Stimulated activated CD4-positive, alpha-beta T cell treated with anti-CD3 and anti-CD28 coated beads, Interleukin-12 subunit alpha, Interleukin-12 subunit beta, amount 100 ng/mL, for 48 hours (primary cell): ENCODE results near the gene DDX28.

Experiments
- DNase-seq, 3 donors: peaks; one replicate each; pipeline ENCODE4 v3.0.0-alpha.2; 2020; ENCODE audit warnings: low read depth in 2 of 3, low spot score in 1 of 3

Gene DDX28, protein sequence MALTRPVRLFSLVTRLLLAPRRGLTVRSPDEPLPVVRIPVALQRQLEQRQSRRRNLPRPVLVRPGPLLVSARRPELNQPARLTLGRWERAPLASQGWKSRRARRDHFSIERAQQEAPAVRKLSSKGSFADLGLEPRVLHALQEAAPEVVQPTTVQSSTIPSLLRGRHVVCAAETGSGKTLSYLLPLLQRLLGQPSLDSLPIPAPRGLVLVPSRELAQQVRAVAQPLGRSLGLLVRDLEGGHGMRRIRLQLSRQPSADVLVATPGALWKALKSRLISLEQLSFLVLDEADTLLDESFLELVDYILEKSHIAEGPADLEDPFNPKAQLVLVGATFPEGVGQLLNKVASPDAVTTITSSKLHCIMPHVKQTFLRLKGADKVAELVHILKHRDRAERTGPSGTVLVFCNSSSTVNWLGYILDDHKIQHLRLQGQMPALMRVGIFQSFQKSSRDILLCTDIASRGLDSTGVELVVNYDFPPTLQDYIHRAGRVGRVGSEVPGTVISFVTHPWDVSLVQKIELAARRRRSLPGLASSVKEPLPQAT

GRCh38 chr16:68022728-68023537 lies at the start of gene DDX28, which contains the start of gene DUS2:
DDX28 (minus strand) TSS chr16:68023232; CDS start chr16:68023202, 30 bp downstream.
DUS2 (plus strand) TSS chr16:68023284; CDS start chr16:68038024, 14,740 bp downstream.
- peak; percentile 91 to 98 (median 92) for DNase-seq

- DNase-seq: no peak
These were observed 49.1 kb upstream of the DDX28 start for GRCh38 chr16:68072038-68072695.

GRCh38 chr16:68071518-68071901 lies 48.5 kb upstream of the DDX28 start:
- no peak for DNase-seq

- no peak for DNase-seq
These were observed 47.9 kb upstream of the DDX28 start for GRCh38 chr16:68070806-68071517.

DNA sequence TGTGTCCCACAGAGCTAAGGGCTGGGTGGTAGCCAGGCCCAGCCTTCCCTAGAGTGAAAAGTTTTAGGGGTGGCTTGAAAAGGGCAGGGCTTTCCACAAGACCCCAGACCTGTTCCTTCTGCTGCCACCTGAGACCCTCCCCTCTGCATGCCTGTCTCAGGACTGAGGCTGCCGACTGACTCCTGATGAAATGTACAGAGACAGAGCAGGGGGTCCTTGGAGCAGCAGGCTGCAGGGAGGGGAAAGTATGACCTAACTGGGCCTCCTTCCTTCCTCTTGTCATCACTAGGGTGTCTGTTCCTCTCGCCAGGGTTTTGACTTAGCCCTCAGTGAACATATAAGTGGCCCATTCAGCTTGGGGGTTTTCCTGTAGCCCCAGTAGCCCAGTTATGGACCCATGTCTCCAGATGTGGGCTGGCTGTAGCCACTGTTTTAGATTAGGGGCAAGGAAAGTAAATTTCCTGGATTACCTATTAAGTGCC lies 47.3 kb upstream of the DDX28 start:
- no peak for DNase-seq

- no peak for DNase-seq
These were observed 46.6 kb upstream of the DDX28 start for GRCh38 chr16:68069511-68070248.

DNA sequence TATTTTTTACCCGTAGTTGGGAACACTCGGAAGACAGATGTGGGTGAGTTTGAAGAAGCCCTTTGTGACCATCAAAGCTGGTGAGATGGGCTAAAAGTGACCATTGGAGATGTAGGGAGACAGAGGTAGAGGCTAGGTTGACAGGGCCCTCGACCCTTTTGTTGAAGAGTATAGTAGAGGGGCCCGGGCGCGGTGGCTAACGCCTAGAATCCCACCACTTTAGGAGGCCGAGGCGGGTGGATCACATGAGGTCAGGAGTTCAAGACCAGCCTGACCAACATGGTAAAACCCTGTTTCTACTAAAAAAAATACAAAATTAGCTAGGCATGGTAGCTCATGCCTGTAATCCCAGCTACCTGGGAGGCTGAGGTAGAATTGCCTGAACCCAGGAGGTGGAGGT lies 45.9 kb upstream of the DDX28 start:
- DNase-seq: no peak

GRCh38 chr16:68066763-68067162 lies 43.7 kb upstream of the DDX28 start:
- DNase-seq: no peak

DNA sequence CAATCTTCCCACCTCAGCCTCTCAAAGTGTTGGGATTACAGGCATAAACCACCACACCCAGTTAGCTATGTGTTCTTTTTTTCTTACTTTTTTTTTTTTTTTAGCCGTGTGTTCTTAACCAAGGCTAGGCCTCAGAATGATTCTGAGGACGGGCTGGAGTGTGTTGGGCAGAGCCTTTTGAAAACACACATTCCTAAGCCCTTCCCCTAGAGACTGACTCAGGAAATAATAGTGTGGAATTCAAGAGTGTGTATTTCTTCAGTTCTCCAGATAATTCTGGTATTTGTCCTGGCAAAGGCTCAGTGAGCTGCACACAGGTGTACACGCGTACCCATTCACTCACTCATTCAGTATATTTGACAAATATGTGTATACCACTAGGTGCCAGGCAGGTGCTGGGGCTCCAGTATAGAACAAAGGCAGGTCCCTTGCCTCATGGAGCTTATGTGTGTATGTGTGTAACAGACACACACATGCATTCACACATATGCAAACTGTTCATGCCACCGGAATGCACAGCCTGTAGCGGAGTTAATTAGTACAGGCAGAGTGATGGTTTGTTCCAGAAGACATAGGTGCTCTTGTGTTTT lies 42.8 kb upstream of the DDX28 start:
- no peak for DNase-seq

DNA sequence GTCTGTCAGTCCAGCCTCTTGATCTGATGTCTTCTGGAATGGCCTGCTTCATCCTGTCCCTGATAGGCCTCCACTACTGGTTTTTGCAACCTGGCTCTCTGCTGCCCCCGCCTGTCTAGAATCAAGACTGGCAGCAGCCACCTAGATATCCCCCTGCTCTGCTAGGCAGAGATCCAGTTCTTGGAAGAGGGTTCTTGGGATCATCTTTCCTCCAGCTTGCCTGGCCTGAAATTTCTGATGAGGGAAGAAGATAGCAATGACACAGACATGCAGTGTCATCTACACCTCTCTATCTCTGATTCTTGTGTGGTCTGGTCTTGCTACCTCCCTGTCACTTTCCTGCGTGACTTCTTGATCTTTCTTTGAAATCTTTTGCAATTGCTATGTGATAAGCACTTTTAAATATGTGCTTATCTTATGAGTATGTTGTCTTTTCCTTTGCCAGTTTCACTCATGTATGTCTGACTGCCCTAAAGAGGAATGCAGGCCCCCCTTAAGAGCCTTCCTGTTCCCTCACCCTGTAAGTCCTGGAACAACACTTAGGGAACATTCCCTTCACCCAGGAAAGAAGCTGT lies 41.8 kb upstream of the DDX28 start:
- peak; percentile 53 to 70 (median 68) for DNase-seq

- no peak for DNase-seq
These were observed 39.9 kb upstream of the DDX28 start for GRCh38 chr16:68062910-68063393.

DNA sequence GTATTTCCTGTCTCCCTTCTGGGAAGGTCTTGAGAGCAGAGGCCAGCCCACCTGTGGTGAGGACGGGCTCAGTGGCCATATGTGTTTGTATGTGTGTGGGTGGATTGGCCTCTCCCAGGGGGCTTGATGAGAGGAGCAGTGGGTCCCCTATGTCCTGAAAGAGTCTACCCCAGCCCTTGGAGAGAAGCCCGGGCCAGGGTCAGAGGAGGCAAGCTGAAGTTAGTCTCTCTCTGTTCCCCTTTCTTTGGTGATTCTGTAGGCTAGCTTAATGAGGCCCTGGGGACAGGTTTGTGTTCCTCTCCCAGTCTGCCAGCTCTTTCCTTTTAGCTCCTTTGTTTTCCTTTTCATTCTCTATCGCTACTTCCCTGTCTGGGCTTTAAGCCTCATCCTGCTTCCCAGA lies 38.4 kb upstream of the DDX28 start:
- DNase-seq: no peak

DNA sequence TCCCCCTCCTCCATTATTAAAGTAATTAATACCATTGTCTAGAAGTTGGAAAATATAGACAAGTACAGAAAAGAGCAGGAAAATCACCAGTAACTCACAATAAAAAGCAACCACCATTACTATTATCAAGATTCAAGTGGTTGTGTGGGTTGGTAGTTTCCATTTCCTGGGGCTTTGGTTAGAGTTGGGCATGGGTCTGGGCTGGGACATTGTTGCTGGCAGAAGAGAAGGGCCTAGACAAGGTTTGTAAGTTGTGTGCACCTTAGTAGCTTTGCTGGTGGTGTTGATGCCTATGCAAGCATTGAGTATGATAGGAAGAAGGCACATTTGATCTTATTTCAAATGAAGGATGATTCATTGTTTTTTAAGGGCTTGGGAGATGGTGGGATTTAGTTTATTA lies 36.8 kb upstream of the DDX28 start:
- DNase-seq: no peak

- no peak for DNase-seq
These were observed 32.4 kb upstream of the DDX28 start for GRCh38 chr16:68055395-68055794.

- DNase-seq: no peak
These were observed 26.4 kb upstream of the DDX28 start for GRCh38 chr16:68049449-68049848.

DNA sequence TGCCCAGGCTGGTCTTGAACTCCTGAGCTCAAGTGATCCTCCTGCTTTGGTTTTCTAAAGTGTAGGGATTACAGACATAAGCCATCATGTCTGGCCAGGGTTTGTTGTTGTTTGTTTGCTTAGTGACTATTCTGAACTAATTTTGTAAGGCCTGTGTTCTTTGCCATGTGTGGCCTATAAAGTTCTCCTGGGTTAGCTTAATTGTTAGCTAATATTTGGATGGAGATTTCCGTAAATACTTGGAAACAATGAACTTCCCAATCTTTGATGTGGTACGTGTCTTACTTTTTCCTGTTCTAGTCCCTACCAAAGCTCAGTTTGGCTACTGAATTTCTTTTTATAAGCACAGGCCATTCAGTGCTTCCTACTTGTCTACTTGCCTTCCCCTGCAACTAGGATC lies 25.0 kb upstream of the DDX28 start:
- DNase-seq: no peak

DNA sequence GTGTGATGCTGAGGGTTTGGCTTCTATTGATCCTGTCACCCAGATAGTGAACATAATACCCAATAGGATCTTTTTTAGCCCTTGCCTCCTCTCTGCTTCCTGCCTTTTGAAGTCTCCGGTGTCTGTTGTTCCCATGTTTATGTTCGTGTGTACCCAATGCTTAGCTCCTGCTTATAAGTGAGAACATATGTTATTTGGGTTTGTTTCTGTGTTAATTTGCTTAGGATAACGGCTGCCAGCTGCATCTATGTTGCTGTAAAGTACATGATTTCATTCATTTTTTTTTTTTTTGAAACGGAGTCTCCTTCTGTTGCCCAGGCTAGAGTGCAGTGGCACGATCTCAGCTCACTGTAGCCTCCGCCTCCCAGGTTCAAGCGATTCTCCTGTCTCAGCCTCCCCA lies 23.1 kb upstream of the DDX28 start:
- DNase-seq: no peak

DNA sequence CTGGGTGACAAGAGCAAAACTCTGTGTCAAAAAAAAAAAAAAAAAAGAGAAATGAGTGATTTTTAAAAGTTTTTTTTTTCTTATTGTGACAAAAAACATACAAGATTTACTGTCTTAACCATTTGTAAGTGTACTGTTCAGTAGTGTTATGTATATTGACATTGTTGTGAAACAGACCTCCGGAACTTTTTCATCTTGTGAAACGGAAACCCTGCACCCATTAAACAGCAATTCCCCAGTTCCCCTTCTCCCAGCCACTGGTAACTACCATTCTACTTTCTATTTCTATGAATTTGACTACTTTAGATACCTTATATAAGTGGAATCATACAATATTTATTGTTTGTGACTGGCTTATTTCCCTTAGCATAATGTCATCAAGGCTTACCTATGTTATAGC lies 18.8 kb upstream of the DDX28 start:
- no peak for DNase-seq
